Central memory CD8-positive, alpha-beta T cell (primary cell): ENCODE results near the gene ATF6.
"Not testable (repeated sequence)": the region's sequence is repeated elsewhere in the genome, so short reads cannot be mapped to it uniquely, and the experiment has no call there.

ENCODE experiments used
- ATAC-seq: fragments of 150-1000 bp; cut with Tn5 transposase; replicated peaks from 2 replicates; pipeline ENCODE4 v1.10.0; 2022; ENCODE audit warnings: mild to moderate bottlenecking, moderate FRiP score, moderate number of reproducible peaks; ENCODE audit not compliant: poor library complexity, severe bottlenecking; ENCODE audit errors: extremely low read depth
- DNase-seq, 2 donors: peaks; one replicate each; pipeline ENCODE4 v3.0.0; 2021; ENCODE audit warnings: low spot score in 2 of 2
- H3K27ac Mint-ChIP-seq: one replicate; pipeline ENCODE4 v1.8.0; 2022; ENCODE audit warnings: low read depth, mild to moderate bottlenecking, moderate library complexity, mixed read lengths
- H3K27me3 Mint-ChIP-seq: one replicate; pipeline ENCODE4 v1.8.0; 2022; ENCODE audit warnings: mixed read lengths
- H3K36me3 Mint-ChIP-seq: one replicate; pipeline ENCODE4 v1.8.0; 2022; ENCODE audit warnings: mild to moderate bottlenecking, moderate library complexity, mixed read lengths; ENCODE audit not compliant: insufficient read depth
- H3K4me1 Mint-ChIP-seq: one replicate; pipeline ENCODE4 v1.8.0; 2022; ENCODE audit warnings: mixed read lengths
- H3K4me3 Mint-ChIP-seq: one replicate; pipeline ENCODE4 v1.8.0; 2022; ENCODE audit warnings: mild to moderate bottlenecking, moderate library complexity, mixed read lengths
- H3K9me3 Mint-ChIP-seq: one replicate; pipeline ENCODE4 v1.8.0; 2022; ENCODE audit warnings: mixed read lengths

ATF6 gene

GRCh38 chr1:161766102-161766981 is at the start of gene ATF6:
Gene ATF6 (plus strand): TSS chr1:161766320. CDS start chr1:161766361, 41 bp downstream.
- peak within 1 kb of the TSS; percentile 99 for H3K27ac Mint-ChIP-seq
- peak; percentile 64 for ATAC-seq
- H3K36me3 Mint-ChIP-seq: peaks cover 11% of the 10 kb centered on the region
- peak within 1 kb of the TSS; percentile 99 for H3K4me3 Mint-ChIP-seq
- H3K4me1 Mint-ChIP-seq: peaks cover 30% of the 10 kb centered on the region
- no peaks in the 10 kb centered on the region for H3K9me3 Mint-ChIP-seq
- DNase-seq: peak; percentile 47 to 72
- H3K27me3 Mint-ChIP-seq: no peaks in the 10 kb centered on the region

- Mint-ChIP-seq H3K9me3 (no peaks in the 10 kb centered on the region), H3K27ac (no peak overlapping the region), H3K4me1 (peaks cover 6% of the 10 kb centered on the region), H3K4me3 (no peak overlapping the region), H3K36me3 (no peaks in the 10 kb centered on the region), H3K27me3 (peaks cover 9% of the 10 kb centered on the region)
- DNase-seq: no peak
- no peak for ATAC-seq
Measured at GRCh38 chr1:161718559-161719324, 47.4 kb upstream of the ATF6 start.

GRCh38 chr1:161719325-161719611 is 46.9 kb upstream of the ATF6 start:
- Mint-ChIP-seq H3K9me3 (no peaks in the 10 kb centered on the region), H3K27me3 (peaks cover 9% of the 10 kb centered on the region), H3K4me3 (no peak overlapping the region), H3K4me1 (peaks cover 6% of the 10 kb centered on the region), H3K36me3 (no peaks in the 10 kb centered on the region), H3K27ac (no peak overlapping the region)
- DNase-seq (no peak), ATAC-seq (no peak)

- Mint-ChIP-seq H3K9me3 (no peaks in the 10 kb centered on the region), H3K36me3 (no peaks in the 10 kb centered on the region), H3K4me3 (no peak overlapping the region), H3K27me3 (peaks cover 5% of the 10 kb centered on the region), H3K27ac (no peak overlapping the region), H3K4me1 (peaks cover 14% of the 10 kb centered on the region)
- DNase-seq (no peak), ATAC-seq (no peak)
Measured at GRCh38 chr1:161720422-161720821, 45.7 kb upstream of the ATF6 start.

- Mint-ChIP-seq H3K4me1 (peaks cover 21% of the 10 kb centered on the region), H3K27ac (no peak within 1 kb of the TSS)
- ATAC-seq: no peak
Measured at GRCh38 chr1:161720956-161721737, 45.0 kb upstream of the ATF6 start, which contains the start of gene FCRLB. Gene FCRLB (plus strand): TSS chr1:161721544. CDS start chr1:161722673, 1,129 bp downstream.

GRCh38 chr1:161721738-161722343 is 44.3 kb upstream of the ATF6 start:
- Mint-ChIP-seq H3K9me3 (no peaks in the 10 kb centered on the region), H3K27me3 (no peaks in the 10 kb centered on the region), H3K27ac (no peak overlapping the region), H3K36me3 (peaks cover 7% of the 10 kb centered on the region), H3K4me3 (no peak overlapping the region), H3K4me1 (peaks cover 26% of the 10 kb centered on the region)
- ATAC-seq (no peak), DNase-seq (no peak)

More at GRCh38 chr1:161720956-161721737, 45.0 kb upstream of the ATF6 start, which contains the start of gene FCRLB:
- no peak for DNase-seq
- Mint-ChIP-seq H3K36me3 (peaks cover 3% of the 10 kb centered on the region), H3K9me3 (no peaks in the 10 kb centered on the region), H3K4me3 (no peak within 1 kb of the TSS), H3K27me3 (no peaks in the 10 kb centered on the region)

GRCh38 chr1:161722406-161722805 is 43.7 kb upstream of the ATF6 start:
- Mint-ChIP-seq H3K4me1 (peaks cover 28% of the 10 kb centered on the region), H3K4me3 (no peak overlapping the region), H3K27me3 (no peaks in the 10 kb centered on the region), H3K27ac (no peak overlapping the region), H3K9me3 (no peaks in the 10 kb centered on the region), H3K36me3 (peaks cover 8% of the 10 kb centered on the region)
- DNase-seq: no peak
- ATAC-seq: no peak

GRCh38 chr1:161723459-161724141 is 42.5 kb upstream of the ATF6 start:
- Mint-ChIP-seq H3K27me3 (no peaks in the 10 kb centered on the region), H3K4me1 (peaks cover 35% of the 10 kb centered on the region), H3K36me3 (peaks cover 11% of the 10 kb centered on the region), H3K9me3 (no peaks in the 10 kb centered on the region), H3K4me3 (peak overlapping the region; percentile 13), H3K27ac (no peak overlapping the region)
- ATAC-seq (no peak), DNase-seq (no peak)

DNA sequence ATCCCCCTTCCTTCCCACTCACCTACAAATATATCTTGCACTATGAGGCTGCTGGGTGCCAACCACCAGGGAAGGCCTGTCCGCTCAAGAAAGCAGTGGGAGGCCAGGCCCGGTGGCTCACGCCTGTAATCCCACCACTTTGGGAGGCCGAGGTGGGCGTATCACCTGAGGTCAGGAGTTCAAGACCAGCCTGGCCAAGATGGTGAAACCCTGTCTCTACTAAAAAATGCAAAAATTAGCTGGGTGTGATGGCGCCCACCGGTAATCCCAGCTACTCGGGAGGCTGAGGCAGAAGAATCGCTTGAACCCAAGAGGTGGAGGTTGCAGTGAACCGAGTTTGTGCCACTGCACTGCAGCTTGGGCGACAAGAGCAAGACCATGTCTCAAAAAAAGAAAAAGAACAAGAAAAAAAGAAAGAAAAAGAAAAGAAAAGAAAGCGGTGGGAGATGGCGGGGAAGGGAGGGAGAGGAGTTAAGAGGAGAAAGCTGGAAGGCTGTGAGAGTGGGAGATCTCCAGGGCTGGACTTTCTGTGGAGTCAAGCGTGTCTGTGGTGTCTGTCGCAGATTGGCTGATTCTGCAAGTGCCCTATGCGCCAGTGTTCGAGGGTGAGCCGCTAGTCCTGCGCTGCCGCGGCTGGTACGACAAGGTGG is 40.7 kb upstream of the ATF6 start:
- H3K9me3 Mint-ChIP-seq, H3K27me3 Mint-ChIP-seq, DNase-seq, ATAC-seq: not testable (repeated sequence)
- Mint-ChIP-seq H3K4me1 (peaks cover 45% of the 10 kb centered on the region), H3K36me3 (peaks cover 11% of the 10 kb centered on the region), H3K27ac (peak overlapping the region; percentile 96), H3K4me3 (peak overlapping the region; percentile 96)

- Mint-ChIP-seq H3K4me3 (peak overlapping the region; percentile 96), H3K9me3 (no peaks in the 10 kb centered on the region), H3K27ac (peak overlapping the region; percentile 96), H3K27me3 (no peaks in the 10 kb centered on the region), H3K36me3 (peaks cover 11% of the 10 kb centered on the region), H3K4me1 (peaks cover 46% of the 10 kb centered on the region)
- ATAC-seq (peak; percentile 42), DNase-seq (peak in 1 of 2 donors; percentile 28)
Measured at GRCh38 chr1:161725908-161726472, 40.1 kb upstream of the ATF6 start.
